GM23338 (cell line): ENCODE results near the gene AHI1. TPM values are rescaled to one million over a fixed set of nuclear protein-coding genes. Genes with fewer than 3 reads are reported as not detected.

Source experiments
- ATAC-seq: fragments of 200-7000 bp; cut with Tn5 transposase; 3 replicates; pipeline ENCODE4 v1.9.1; 2020
- DNase-seq: peaks from one replicate; pipeline ENCODE4 v3.0.0-alpha.2; 2015; ENCODE audit warnings: low spot score
- H2AFZ ChIP-seq: fragments of 200-600 bp; sonication (generic); 2 replicates; pipeline ENCODE4 v1.8.0; 2016; ENCODE audit warnings: antibody characterized with exemption, mild to moderate bottlenecking, moderate library complexity
- H3F3A ChIP-seq: fragments of 200-600 bp; sonication (generic); replicated peaks from 2 replicates; pipeline ENCODE4 v1.8.0; 2017; ENCODE audit warnings: antibody characterized with exemption, mixed run types, low read depth
- H3K27ac ChIP-seq: fragments of 200-600 bp; sonication (generic); 2 replicates; pipeline ENCODE4 v1.6.1; 2016; ENCODE audit warnings: low read depth
- H3K27me3 ChIP-seq: fragments of 200-600 bp; sonication (generic); 2 replicates; pipeline ENCODE4 v1.8.0; 2016; ENCODE audit warnings: mild to moderate bottlenecking, mixed run types, moderate library complexity; ENCODE audit not compliant: insufficient read depth
- H3K36me3 ChIP-seq: fragments of 200-600 bp; sonication (generic); 2 replicates; pipeline ENCODE4 v1.8.0; 2016; ENCODE audit warnings: mild to moderate bottlenecking; ENCODE audit not compliant: insufficient read depth
- H3K4me1 ChIP-seq: fragments of 200-600 bp; sonication (generic); 2 replicates; pipeline ENCODE4 v1.8.0; 2016; ENCODE audit warnings: mild to moderate bottlenecking, moderate library complexity; ENCODE audit not compliant: insufficient read depth
- H3K4me2 ChIP-seq: fragments of 200-600 bp; sonication (generic); 2 replicates; pipeline ENCODE4 v1.7.1; 2017; ENCODE audit warnings: mixed run types
- H3K4me3 ChIP-seq: fragments of 200-600 bp; sonication (generic); 2 replicates; pipeline ENCODE4 v1.6.1; 2016; ENCODE audit warnings: mixed run types
- H3K79me2 ChIP-seq: fragments of 200-600 bp; sonication (generic); replicated peaks from 2 replicates; pipeline ENCODE4 v1.8.0; 2017; ENCODE audit warnings: mild to moderate bottlenecking; ENCODE audit not compliant: insufficient read depth
- H3K9me2 ChIP-seq: fragments of 200-600 bp; sonication (generic); 2 replicates; pipeline ENCODE4 v1.8.0; 2017; ENCODE audit not compliant: insufficient read depth
- H4K20me1 ChIP-seq: fragments of 200-600 bp; sonication (generic); replicated peaks from 2 replicates; pipeline ENCODE4 v1.8.0; 2017; ENCODE audit warnings: mild to moderate bottlenecking; ENCODE audit not compliant: insufficient read depth
- H3K27ac Mint-ChIP-seq: 2 replicates; pipeline ENCODE4 v1.8.0; 2020; ENCODE audit warnings: inconsistent platforms, mild to moderate bottlenecking, moderate library complexity, mixed read lengths
- H3K27me3 Mint-ChIP-seq: 3 replicates; pipeline ENCODE4 v1.8.0; 2022; ENCODE audit warnings: low read depth, mild to moderate bottlenecking, moderate library complexity, mixed read lengths, inconsistent platforms; ENCODE audit not compliant: insufficient read depth, poor library complexity
- H3K36me3 Mint-ChIP-seq: 3 replicates; pipeline ENCODE4 v1.8.0; 2021; ENCODE audit warnings: low read depth, mild to moderate bottlenecking, inconsistent platforms, moderate library complexity, mixed read lengths
- H3K4me1 Mint-ChIP-seq: 3 replicates; pipeline ENCODE4 v1.8.0; 2020; ENCODE audit warnings: mild to moderate bottlenecking, inconsistent platforms, mixed read lengths
- H3K4me3 Mint-ChIP-seq: 3 replicates; pipeline ENCODE4 v1.8.0; 2021; ENCODE audit warnings: moderate library complexity, mild to moderate bottlenecking, inconsistent platforms, mixed read lengths
- H3K9me3 Mint-ChIP-seq: 3 replicates; pipeline ENCODE4 v1.8.0; 2020; ENCODE audit warnings: moderate library complexity, mild to moderate bottlenecking, inconsistent platforms, mixed read lengths
- CREB1 ChIP-seq: fragments of 250-450 bp; sonication (Bioruptor Pico); IDR thresholded peaks from 2 replicates; pipeline ENCODE4 v1.5.0; 2020; ENCODE audit warnings: low read depth, mild to moderate bottlenecking, moderate library complexity
- CTCF ChIP-seq, 2 experiments: fragments of 200-600 bp in 1 of 2; sonication (generic) in 1 of 2; conservative IDR thresholded peaks; 2 replicates each; pipeline versions ENCODE4 v1.5.1 to v1.6.1; 2016 to 2017; ENCODE audit warnings: antibody characterized with exemption in 2 of 2, low read depth in 2 of 2, mild to moderate bottlenecking in 2 of 2, moderate library complexity in 1 of 2
- EZH2 ChIP-seq: fragments of 200-600 bp; sonication (generic); IDR thresholded peaks from one replicate; pipeline ENCODE4 v1.8.0; 2017; ENCODE audit warnings: antibody characterized with exemption, mild to moderate bottlenecking, low read depth; ENCODE audit not compliant: unreplicated experiment
- EZH2phosphoT487 ChIP-seq: fragments of 200-600 bp; sonication (generic); IDR thresholded peaks from one replicate; pipeline ENCODE4 v1.8.1; 2018; ENCODE audit warnings: antibody characterized with exemption; ENCODE audit not compliant: unreplicated experiment
- JUNB ChIP-seq: IDR thresholded peaks from one replicate; pipeline ENCODE4 v1.6.1; 2016; ENCODE audit warnings: antibody characterized with exemption; ENCODE audit not compliant: unreplicated experiment
- NANOG ChIP-seq: IDR thresholded peaks from 2 replicates; pipeline ENCODE4 v1.6.1; 2016; ENCODE audit warnings: antibody characterized with exemption, borderline replicate concordance
- POLR2AphosphoS5 ChIP-seq: IDR thresholded peaks from 2 replicates; pipeline ENCODE4 v1.6.1; 2016; ENCODE audit warnings: antibody characterized with exemption, low read depth
- STAT1 ChIP-seq: IDR thresholded peaks from one replicate; pipeline ENCODE4 v1.6.1; 2016; ENCODE audit warnings: antibody characterized with exemption; ENCODE audit not compliant: unreplicated experiment
- ZNF114 ChIP-seq: fragments of 250-450 bp; sonication (Bioruptor Pico); IDR thresholded peaks from 2 replicates; pipeline ENCODE4 v1.5.0; 2020; ENCODE audit warnings: mild to moderate bottlenecking, moderate library complexity
- ZNF331 ChIP-seq: fragments of 250-450 bp; sonication (Bioruptor Pico); IDR thresholded peaks from 2 replicates; pipeline ENCODE4 v1.5.0; 2020; ENCODE audit warnings: low read depth, mild to moderate bottlenecking, moderate library complexity
- ZNF462 ChIP-seq: fragments of 250-450 bp; sonication (Bioruptor Pico); IDR thresholded peaks from 2 replicates; pipeline ENCODE4 v1.5.0; 2020; ENCODE audit warnings: mild to moderate bottlenecking, moderate library complexity
- polyA plus RNA-seq: library from polyadenylated mRNA; unstranded; fragments of >200 nt; fragmentation: Nextera tagmentation; extraction: Ambion mirVana; gene quantifications from 2 replicates; pipeline ENCODE4 v1.2.1, GENCODE V29; 2016
- total RNA-seq: library from RNA; depleted of rRNA; stranded (reverse); fragments of >200 nt; shearing (Covaris generic); gene quantifications from 2 replicates; pipeline ENCODE4 v1.2.3, GENCODE V29; 2014
- TF ChIP-seq, protein P1 (sequence below): IDR thresholded peaks from one replicate; pipeline ENCODE4 v1.6.1; 2018; ENCODE audit warnings: antibody characterized with exemption; ENCODE audit not compliant: unreplicated experiment
- TF ChIP-seq, protein P2 (sequence below): IDR thresholded peaks from 2 replicates; pipeline ENCODE4 v1.6.1; 2016; ENCODE audit warnings: antibody characterized with exemption

Gene AHI1
- total and polyA plus RNA-seq, 2 experiments from 2014 or later: 19.8 to 72.9 TPM

DNA sequence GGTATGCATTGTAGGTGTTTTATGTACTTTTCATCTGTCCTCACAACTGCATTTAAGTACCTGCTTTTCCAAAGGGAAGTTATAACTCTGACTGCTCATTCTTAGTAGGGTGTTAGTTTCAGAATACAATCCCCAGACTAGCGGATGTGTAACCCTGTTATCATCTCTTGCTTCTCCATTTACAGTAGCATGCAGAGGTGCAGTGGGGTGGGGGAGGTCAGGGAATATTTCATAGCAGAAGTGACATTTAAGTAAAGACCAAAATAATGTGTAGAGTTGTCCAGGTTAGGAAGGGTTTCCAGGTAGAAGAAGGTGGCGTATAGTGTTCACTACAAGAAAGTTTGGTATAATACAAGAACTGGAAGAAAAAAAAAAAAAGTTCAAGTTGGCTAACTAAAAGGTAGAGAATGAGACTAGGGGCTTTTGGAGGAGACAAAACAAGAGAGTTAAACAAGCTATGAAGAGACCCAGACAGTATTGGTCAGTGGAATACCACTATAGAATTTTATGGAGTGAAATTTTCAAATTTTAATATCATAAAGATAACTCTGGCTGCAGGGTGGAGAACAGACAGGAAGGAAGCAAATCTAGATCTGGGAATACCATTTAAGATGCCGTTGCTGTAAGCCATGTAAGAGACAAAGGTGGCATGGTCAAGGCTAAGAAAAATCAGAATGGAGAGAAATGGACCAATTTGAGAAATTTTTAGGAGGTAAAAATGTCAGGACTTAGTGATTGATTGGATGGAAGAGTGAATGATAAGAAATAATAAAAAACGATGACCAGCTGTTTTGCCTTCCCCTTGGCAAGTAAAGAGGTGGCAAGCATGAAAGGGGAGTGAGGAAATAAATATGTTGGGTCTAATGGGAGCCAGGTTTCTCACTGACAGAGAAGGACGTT is 2.2 kb upstream of the AHI1 start:
- peaks cover 12% of the 10 kb centered on the region for H3K4me1 Mint-ChIP-seq
- Histone ChIP-seq H3K4me2 (no peak overlapping the region), H3F3A (no peaks in the 10 kb centered on the region), H3K79me2 (peaks cover 25% of the 10 kb centered on the region), H4K20me1 (no peaks in the 10 kb centered on the region), H3K4me1 (peaks cover 32% of the 10 kb centered on the region), H2AFZ (no peak overlapping the region), H3K36me3 (no peaks in the 10 kb centered on the region), H3K27ac (no peak overlapping the region), H3K4me3 (no peak overlapping the region), H3K9me2 (no peaks in the 10 kb centered on the region), H3K27me3 (no peaks in the 10 kb centered on the region)
- DNase-seq (no peak), ATAC-seq (no peak)
- no peak for TF ChIP-seq ZNF331 (CRISPR knock-in tag)
- TF ChIP-seq EZH2: no peak
- TF ChIP-seq STAT1: no peak
- TF ChIP-seq ZNF114: no peak
- no peak for TF ChIP-seq CTCF (conservative IDR thresholded peaks at IDR 0.05; ENCODE audit: low read depth in 2 of 2)
- TF ChIP-seq ZNF462: no peak
- no peak for TF ChIP-seq CREB1 (CRISPR knock-in tag)
- TF ChIP-seq, protein P1, sequence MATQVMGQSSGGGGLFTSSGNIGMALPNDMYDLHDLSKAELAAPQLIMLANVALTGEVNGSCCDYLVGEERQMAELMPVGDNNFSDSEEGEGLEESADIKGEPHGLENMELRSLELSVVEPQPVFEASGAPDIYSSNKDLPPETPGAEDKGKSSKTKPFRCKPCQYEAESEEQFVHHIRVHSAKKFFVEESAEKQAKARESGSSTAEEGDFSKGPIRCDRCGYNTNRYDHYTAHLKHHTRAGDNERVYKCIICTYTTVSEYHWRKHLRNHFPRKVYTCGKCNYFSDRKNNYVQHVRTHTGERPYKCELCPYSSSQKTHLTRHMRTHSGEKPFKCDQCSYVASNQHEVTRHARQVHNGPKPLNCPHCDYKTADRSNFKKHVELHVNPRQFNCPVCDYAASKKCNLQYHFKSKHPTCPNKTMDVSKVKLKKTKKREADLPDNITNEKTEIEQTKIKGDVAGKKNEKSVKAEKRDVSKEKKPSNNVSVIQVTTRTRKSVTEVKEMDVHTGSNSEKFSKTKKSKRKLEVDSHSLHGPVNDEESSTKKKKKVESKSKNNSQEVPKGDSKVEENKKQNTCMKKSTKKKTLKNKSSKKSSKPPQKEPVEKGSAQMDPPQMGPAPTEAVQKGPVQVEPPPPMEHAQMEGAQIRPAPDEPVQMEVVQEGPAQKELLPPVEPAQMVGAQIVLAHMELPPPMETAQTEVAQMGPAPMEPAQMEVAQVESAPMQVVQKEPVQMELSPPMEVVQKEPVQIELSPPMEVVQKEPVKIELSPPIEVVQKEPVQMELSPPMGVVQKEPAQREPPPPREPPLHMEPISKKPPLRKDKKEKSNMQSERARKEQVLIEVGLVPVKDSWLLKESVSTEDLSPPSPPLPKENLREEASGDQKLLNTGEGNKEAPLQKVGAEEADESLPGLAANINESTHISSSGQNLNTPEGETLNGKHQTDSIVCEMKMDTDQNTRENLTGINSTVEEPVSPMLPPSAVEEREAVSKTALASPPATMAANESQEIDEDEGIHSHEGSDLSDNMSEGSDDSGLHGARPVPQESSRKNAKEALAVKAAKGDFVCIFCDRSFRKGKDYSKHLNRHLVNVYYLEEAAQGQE: no peak
- no peak for TF ChIP-seq EZH2phosphoT487
- no peak for TF ChIP-seq NANOG
- no peak for TF ChIP-seq POLR2AphosphoS5
- TF ChIP-seq, protein P2, sequence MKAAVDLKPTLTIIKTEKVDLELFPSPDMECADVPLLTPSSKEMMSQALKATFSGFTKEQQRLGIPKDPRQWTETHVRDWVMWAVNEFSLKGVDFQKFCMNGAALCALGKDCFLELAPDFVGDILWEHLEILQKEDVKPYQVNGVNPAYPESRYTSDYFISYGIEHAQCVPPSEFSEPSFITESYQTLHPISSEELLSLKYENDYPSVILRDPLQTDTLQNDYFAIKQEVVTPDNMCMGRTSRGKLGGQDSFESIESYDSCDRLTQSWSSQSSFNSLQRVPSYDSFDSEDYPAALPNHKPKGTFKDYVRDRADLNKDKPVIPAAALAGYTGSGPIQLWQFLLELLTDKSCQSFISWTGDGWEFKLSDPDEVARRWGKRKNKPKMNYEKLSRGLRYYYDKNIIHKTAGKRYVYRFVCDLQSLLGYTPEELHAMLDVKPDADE: no peak
- TF ChIP-seq JUNB: no peak
- no peak overlapping the region for H3K27ac Mint-ChIP-seq
- no peak overlapping the region for H3K4me3 Mint-ChIP-seq
- no peaks in the 10 kb centered on the region; the same call in 1 of the 3 replicates for H3K36me3 Mint-ChIP-seq
- H3K9me3 Mint-ChIP-seq: no peaks in the 10 kb centered on the region
- H3K27me3 Mint-ChIP-seq: peaks cover 2% of the 10 kb centered on the region
